IMR-90 (cell line): ENCODE results near the gene BTN2A1. TPM values are rescaled to one million over a fixed set of nuclear protein-coding genes. Genes with fewer than 3 reads are reported as not detected.

Experiments
- ATAC-seq: fragments of 200-7000 bp; cut with Tn5 transposase; 2 replicates; pipeline ENCODE4 v1.9.1; 2020; ENCODE audit warnings: low read depth, mild to moderate bottlenecking, moderate library complexity
- BruUV-seq: library from RNA; stranded (reverse); fragments of 400-500 nt; replicated peaks from 2 replicates; lab custom pipeline; 2021; lab: Mats Ljungman, UMichigan
- CTCF ChIA-PET: fragments of 300-600 bp; formaldehyde crosslinking; extraction: SDS; loops from one replicate; lab custom pipeline; 2021; ENCODE audit warnings: antibody characterized with exemption; lab: Yijun Ruan, JAX
- POLR2A ChIA-PET: fragments of 300-600 bp; sonication (Branson Sonifier 250); formaldehyde crosslinking; loops from one replicate; lab custom pipeline; 2022; ENCODE audit warnings: antibody characterized with exemption; ENCODE audit not compliant: unreplicated experiment; lab: Charles Lee
- DNase-seq: peaks from one replicate; pipeline ENCODE4 v3.0.0; 2013
- H2AFZ ChIP-seq: replicated peaks from 2 replicates; pipeline ENCODE3; 2013; ENCODE audit warnings: low read length, mild to moderate bottlenecking; ENCODE audit not compliant: poor library complexity
- H2AK5ac ChIP-seq: 2 replicates; pipeline ENCODE4 v1.6.1; 2013; ENCODE audit warnings: low read depth, low read length, inconsistent platforms
- H2AK9ac ChIP-seq: replicated peaks from 2 replicates; pipeline ENCODE3; 2013; ENCODE audit warnings: mild to moderate bottlenecking, low read depth, low read length, moderate library complexity; ENCODE audit not compliant: poor library complexity
- H2BK120ac ChIP-seq: 2 replicates; pipeline ENCODE4 v1.6.1; 2013; ENCODE audit warnings: low read depth, low read length, inconsistent platforms
- H2BK15ac ChIP-seq: 3 replicates; pipeline ENCODE4 v1.6.1; 2013; ENCODE audit warnings: low read depth, low read length, inconsistent platforms
- H2BK20ac ChIP-seq: 2 replicates; pipeline ENCODE4 v1.6.1; 2013; ENCODE audit warnings: low read depth, mild to moderate bottlenecking, inconsistent platforms, low read length, moderate library complexity
- H2BK5ac ChIP-seq: 2 replicates; pipeline ENCODE4 v1.6.1; 2013; ENCODE audit warnings: mild to moderate bottlenecking, low read depth, low read length, inconsistent platforms; ENCODE audit not compliant: poor library complexity, severe bottlenecking
- H3K14ac ChIP-seq: replicated peaks from 2 replicates; pipeline ENCODE4 v1.6.1; 2013; ENCODE audit warnings: low read depth, low read length, inconsistent platforms
- H3K18ac ChIP-seq: 2 replicates; pipeline ENCODE4 v1.6.1; 2013; ENCODE audit warnings: low read depth, low read length, control low read depth
- H3K23ac ChIP-seq: 2 replicates; pipeline ENCODE4 v1.6.1; 2013; ENCODE audit warnings: low read depth, low read length, inconsistent platforms
- H3K27ac ChIP-seq: 2 replicates; pipeline ENCODE4 v1.5.1; 2013; ENCODE audit warnings: mild to moderate bottlenecking, control low read depth, low read length; ENCODE audit not compliant: insufficient read depth
- H3K27me3 ChIP-seq: 2 replicates; pipeline ENCODE4 v1.6.1; 2013; ENCODE audit warnings: low read length; ENCODE audit not compliant: control insufficient read depth, insufficient read depth
- H3K36me3 ChIP-seq: 2 replicates; pipeline ENCODE4 v1.6.1; 2013; ENCODE audit warnings: low read length, mixed read lengths; ENCODE audit not compliant: control insufficient read depth, insufficient read depth
- H3K4ac ChIP-seq: 2 replicates; pipeline ENCODE4 v1.6.1; 2013; ENCODE audit warnings: low read depth, low read length, inconsistent platforms
- H3K4me1 ChIP-seq: 2 replicates; pipeline ENCODE4 v1.6.1; 2013; ENCODE audit warnings: low read length, mixed read lengths; ENCODE audit not compliant: control insufficient read depth, insufficient read depth
- H3K4me2 ChIP-seq: 2 replicates; pipeline ENCODE4 v1.6.1; 2013; ENCODE audit warnings: low read depth, mild to moderate bottlenecking, control low read depth, low read length, moderate library complexity
- H3K4me3 ChIP-seq: 2 replicates; pipeline ENCODE4 v1.5.1; 2013; ENCODE audit warnings: low read depth, mild to moderate bottlenecking, control low read depth, low read length, moderate library complexity; ENCODE audit not compliant: insufficient read depth
- H3K56ac ChIP-seq: 2 replicates; pipeline ENCODE4 v1.6.1; 2013; ENCODE audit warnings: low read length, inconsistent platforms; ENCODE audit not compliant: insufficient read depth; ENCODE audit errors: extremely low read depth
- H3K79me1 ChIP-seq, 2 experiments: 2 replicates each; pipeline ENCODE4 v1.6.1; 2013; ENCODE audit warnings: low read length in 2 of 2, inconsistent platforms in 1 of 2, low read depth in 1 of 2
- H3K9ac ChIP-seq: 2 replicates; pipeline ENCODE4 v1.6.1; 2013; ENCODE audit warnings: low read depth, low read length, control low read depth
- H3K9me1 ChIP-seq: 2 replicates; pipeline ENCODE4 v1.6.1; 2013; ENCODE audit warnings: low read length, inconsistent platforms; ENCODE audit not compliant: insufficient read depth
- H3K9me3 ChIP-seq: 2 replicates; pipeline ENCODE4 v1.6.1; 2013; ENCODE audit warnings: low read length; ENCODE audit not compliant: control insufficient read depth, insufficient read depth
- H4K20me1 ChIP-seq: 2 replicates; pipeline ENCODE4 v1.6.1; 2013; ENCODE audit warnings: low read length, inconsistent platforms; ENCODE audit not compliant: insufficient read depth
- H4K5ac ChIP-seq: 2 replicates; pipeline ENCODE4 v1.6.1; 2013; ENCODE audit warnings: mild to moderate bottlenecking, low read depth, low read length, control low read depth
- H4K8ac ChIP-seq, 2 experiments: 2 replicates each; pipeline ENCODE4 v1.6.1; 2013; ENCODE audit warnings: low read depth in 2 of 2, low read length in 2 of 2, control low read depth in 1 of 2, inconsistent platforms in 1 of 2
- H4K91ac ChIP-seq: 2 replicates; pipeline ENCODE4 v1.6.1; 2013; ENCODE audit warnings: low read depth, low read length, inconsistent platforms; ENCODE audit not compliant: insufficient read depth
- CEBPB ChIP-seq: IDR thresholded peaks from 2 replicates; pipeline ENCODE4 v1.6.1; 2012; ENCODE audit warnings: low read depth, low read length, improper control_type of control experiment
- SMC3 ChIP-seq: fragments of 150-350 bp; IDR thresholded peaks from 2 replicates; pipeline ENCODE4 v1.6.1; 2016; ENCODE audit warnings: low read depth, mild to moderate bottlenecking, antibody characterized with exemption, low read length, moderate library complexity
- WGBS, 2 experiments: methylation state at CpG; one replicate each; pipeline versions ENCODE4 v1.1.5 to v1.1.7; 2013; ENCODE audit warnings: missing lambda C conversion rate in 2 of 2; ENCODE audit not compliant: insufficient read length in 1 of 2; ENCODE audit errors: extremely low coverage in 2 of 2; 5-methylcytosine and 5-hydroxymethylcytosine counted together
- dilution Hi-C: fragments of 300-500 bp; cut with HindIII; formaldehyde crosslinking; loops from one replicate; pipeline ENCODE4 v1.14.3; 2018; ENCODE audit warnings: low sequenced_read_pairs; ENCODE audit not compliant: unreplicated experiment
- in situ Hi-C: fragments of 300-500 bp; cut with MboI; formaldehyde crosslinking; loops from 3 replicates; pipeline ENCODE4 v1.14.3; 2019; ENCODE audit warnings: low sequenced_read_pairs, inconsistent platforms, mixed read lengths
- intact Hi-C: fragments of 100-400 bp; cut with micrococcal nuclease; formaldehyde crosslinking; loops from 2 replicates; pipeline ENCODE4 v1.10.0; 2022
- microRNA-seq, 2 experiments: library from miRNA; stranded (forward) in 1 of 2; unstranded in 1 of 2; fragments of 10-50 nt in 1 of 2; fragments of <30 nt in 1 of 2; gene quantifications in 1 of 2; microRNA quantifications in 1 of 2; one replicate each; pipeline versions ENCODE3 to v1.1.0; 2013 to 2020; ENCODE audit not compliant: insufficient read depth in 1 of 2, insufficient read length in 1 of 2, unreplicated experiment in 1 of 2
- polyA plus RNA-seq, 3 experiments: library from polyadenylated mRNA; depleted of rRNA; stranded (reverse); fragments of >200 nt; gene quantifications; 2 replicates each; pipeline ENCODE4 v1.2.3, GENCODE V29; 2012; ENCODE audit warnings: low replicate concordance in 1 of 3
- small RNA-seq, 5 experiments: library from RNA; depleted of rRNA; stranded (forward); fragments of <200 nt; gene quantifications; one replicate each; pipeline ENCODE3, GENCODE V24; 2012
- total RNA-seq: library from RNA; depleted of rRNA; stranded (reverse); fragments of >200 nt; gene quantifications from 2 replicates; pipeline ENCODE4 v1.2.3, GENCODE V29; 2012; rRNA removed

Gene BTN2A1
- total and polyA plus RNA-seq, 2 of the 4 experiments (the other 2 are of a cell fraction) = 13.6 to 40.2 TPM

GRCh38 chr6:26516481-26517427, 59.0 kb downstream of the BTN2A1 start:
- no TSS peak for BruUV-seq
- H3K18ac ChIP-seq = no peak overlapping the region
- no peak overlapping the region for H3K9ac ChIP-seq
- H3K27me3 ChIP-seq = no peaks in the 10 kb centered on the region
- no peak overlapping the region for H2AK9ac ChIP-seq
- POLR2A ChIA-PET = no interaction called here
- H2AK5ac ChIP-seq = no peak overlapping the region
- no peak overlapping the region for H2BK5ac ChIP-seq
- intact Hi-C loops (no loop called here), dilution Hi-C loops (no loop called here), in situ Hi-C loops (no loop called here)
- H3K4me3 ChIP-seq = no peak overlapping the region
- CTCF ChIA-PET = no interaction called here
- H3K9me3 ChIP-seq = no peaks in the 10 kb centered on the region
- no peak overlapping the region for H4K5ac ChIP-seq
- peak overlapping the region; percentile 45; the same call in 1 of the 2 replicates for H3K14ac ChIP-seq
- no peak overlapping the region for H3K27ac ChIP-seq
- H3K79me1 ChIP-seq = no peaks in the 10 kb centered on the region; a peak in 1 of 4 replicates
- peaks cover 2% of the 10 kb centered on the region for H3K4me1 ChIP-seq
- no peak overlapping the region for H3K56ac ChIP-seq
- H2BK120ac ChIP-seq = 0 out of 2 replicates have a peak overlapping the region, but pooled peaks have one; percentile 4
- no peaks in the 10 kb centered on the region for H4K20me1 ChIP-seq
- H2BK15ac ChIP-seq = no peak overlapping the region; the same call in 2 of the 3 replicates
- no peaks in the 10 kb centered on the region for H3K36me3 ChIP-seq
- H3K4ac ChIP-seq = no peak overlapping the region
- no peak overlapping the region for H2BK20ac ChIP-seq
- no peak overlapping the region for H4K8ac ChIP-seq
- DNase-seq (peak; percentile 15), ATAC-seq (no peak)
- H3K9me1 ChIP-seq = peaks cover 8% of the 10 kb centered on the region; the same call in 1 of the 2 replicates
- no peak overlapping the region for H3K4me2 ChIP-seq
- H2AFZ ChIP-seq = peak overlapping the region; percentile 4
- 76% methylated on average over 3 of the region's 9 CpGs; no CpG with 5 or more reads in 1 of the 2 experiments for WGBS, 2 experiments
- no peak overlapping the region for H4K91ac ChIP-seq
- TF ChIP-seq SMC3 = no peak
- TF ChIP-seq CEBPB = no peak
- no peak overlapping the region for H3K23ac ChIP-seq

Small RNA genes within 50 kb of the gene (microRNA-seq; reads per million reads assigned to microRNA genes)
- not detected for gene RNU6-502P (ENCODE audit: insufficient read depth, insufficient read length)

Small RNA genes within 50 kb of the gene (small RNA-seq; reads per million reads assigned to genes)
- 0 to 0.08 (median 0) reads per million in 5 experiments for gene RNU6-502P

Other genes with a start within 250 kb of the BTN2A1 start
- 17.2 and 20.4 TPM in 2 replicates for gene BTN3A2, start 92.8 kb upstream of the BTN2A1 start, total RNA-seq
- 14.8 and 15.7 TPM in 2 replicates for gene BTN3A2, start 92.8 kb upstream of the BTN2A1 start, polyA plus RNA-seq (2012; rRNA removed)
- gene BTN2A2, start 74.8 kb upstream of the BTN2A1 start, total RNA-seq = 10.6 and 12.5 TPM in 2 replicates
- gene BTN2A2, start 74.8 kb upstream of the BTN2A1 start, polyA plus RNA-seq (2012; rRNA removed) = 9.8 and 15.2 TPM in 2 replicates
- 15.3 and 16.5 TPM in 2 replicates for gene BTN3A1, start 55.7 kb upstream of the BTN2A1 start, total RNA-seq
- gene BTN3A1, start 55.7 kb upstream of the BTN2A1 start, polyA plus RNA-seq (2012; rRNA removed) = 9.8 and 14.4 TPM in 2 replicates
- 14.4 and 15.8 TPM in 2 replicates for gene BTN3A3, start 17.5 kb upstream of the BTN2A1 start, total RNA-seq
- gene BTN3A3, start 17.5 kb upstream of the BTN2A1 start, polyA plus RNA-seq (2012; rRNA removed) = 12.4 and 14.8 TPM in 2 replicates
- not detected in 2 replicates for gene BTN1A1, start 42.3 kb downstream of the BTN2A1 start, total RNA-seq
- gene BTN1A1, start 42.3 kb downstream of the BTN2A1 start, polyA plus RNA-seq (2012; rRNA removed) = not detected in 2 replicates
- gene HMGN4, start 80.4 kb downstream of the BTN2A1 start, total RNA-seq = 49.2 and 50.2 TPM in 2 replicates
- gene HMGN4, start 80.4 kb downstream of the BTN2A1 start, polyA plus RNA-seq (2012; rRNA removed) = 36.0 and 46.4 TPM in 2 replicates
- gene ABT1, start 139.0 kb downstream of the BTN2A1 start, total RNA-seq = 12.2 and 15.4 TPM in 2 replicates
- gene ABT1, start 139.0 kb downstream of the BTN2A1 start, polyA plus RNA-seq (2012; rRNA removed) = 15.2 and 16.7 TPM in 2 replicates
- gene ZNF322, start 201.8 kb downstream of the BTN2A1 start, total RNA-seq = 18.9 and 23.3 TPM in 2 replicates
- gene ZNF322, start 201.8 kb downstream of the BTN2A1 start, polyA plus RNA-seq (2012; rRNA removed) = 3.1 and 5.3 TPM in 2 replicates